HepG2 (cell line): ENCODE measurements around the gene ELMOD3. TPM values are rescaled to one million over a fixed set of nuclear protein-coding genes. Genes with fewer than 3 reads are reported as not detected.

Experiments used
- ATAC-seq: fragments of 200-7000 bp; cut with Tn5 transposase; 3 replicates; pipeline ENCODE4 v1.9.1; 2020; ENCODE audit warnings: mild to moderate bottlenecking, moderate library complexity
- BruUV-seq: library from RNA; stranded (reverse); fragments of 400-500 nt; replicated peaks from 2 replicates; lab custom pipeline; 2021; lab: Mats Ljungman, UMichigan
- CTCF ChIA-PET: fragments of 300-600 bp; formaldehyde crosslinking; extraction: SDS; loops from one replicate; lab custom pipeline; 2021; ENCODE audit warnings: low total read pairs, inconsistent platforms, low intra/inter-chr PET ratio; lab: Yijun Ruan, JAX
- POLR2A ChIA-PET: fragments of 350-600 bp; sonication (Branson Sonifier 250); formaldehyde crosslinking; loops from one replicate; lab custom pipeline; 2020; ENCODE audit warnings: antibody characterized with exemption, inconsistent platforms; lab: Yijun Ruan, JAX
- DNase-seq: peaks from one replicate; pipeline ENCODE4 v3.0.0-alpha.2; 2015; ENCODE audit warnings: low spot score
- FAIRE-seq: peaks from 3 replicates; lab custom pipeline; 2011; peaks lifted over from hg19 to GRCh38; lab: Jason Lieb, UNC
- H2AFZ ChIP-seq: one replicate; pipeline ENCODE4 v1.6.1; 2011; ENCODE audit warnings: low read length, inconsistent platforms
- H3K27ac ChIP-seq: fragments of 300-600 bp; 3 replicates; pipeline ENCODE4 v1.8.0; 2011; ENCODE audit warnings: mixed run types, mild to moderate bottlenecking, mixed read lengths, low read length, inconsistent platforms; ENCODE audit not compliant: insufficient read depth; ENCODE audit errors: extremely low read length
- H3K27me3 ChIP-seq, 2 experiments: fragments of 200-600 bp in 1 of 2; 2 replicates in 1 of 2; 3 replicates in 1 of 2; pipeline versions ENCODE4 v1.6.0 to v1.8.0; 2011; ENCODE audit warnings: low read length in 2 of 2, mild to moderate bottlenecking in 2 of 2, moderate library complexity in 2 of 2, inconsistent platforms in 1 of 2; ENCODE audit not compliant: insufficient read depth in 2 of 2, control insufficient read depth in 1 of 2
- H3K36me3 ChIP-seq, 2 experiments: fragments of 200-600 bp in 1 of 2; replicated peaks in 1 of 2; 2 replicates in 1 of 2; 3 replicates in 1 of 2; pipeline versions ENCODE4 v1.5.1 to v1.8.0; 2011; ENCODE audit warnings: low read length in 2 of 2, inconsistent platforms in 1 of 2; ENCODE audit not compliant: insufficient read depth in 2 of 2, control insufficient read depth in 1 of 2
- H3K4me1 ChIP-seq: 2 replicates; pipeline ENCODE4 v1.5.1; 2012; ENCODE audit warnings: low read length, inconsistent platforms; ENCODE audit not compliant: insufficient read depth
- H3K4me2 ChIP-seq: 2 replicates; pipeline ENCODE4 v1.6.0; 2011; ENCODE audit warnings: low read depth, low read length, inconsistent platforms
- H3K4me3 ChIP-seq, 3 experiments: fragments of 200-600 bp in 1 of 3; sonication (generic), shearing (Covaris generic) in 1 of 3; replicated peaks in 1 of 3; 2 replicates each; pipeline ENCODE4 v1.5.1; 2011 to 2016; ENCODE audit warnings: low read length in 3 of 3, inconsistent platforms in 2 of 3, low read depth in 2 of 3, mild to moderate bottlenecking in 2 of 3, control low read depth in 1 of 3, mixed read lengths in 1 of 3; ENCODE audit not compliant: insufficient read depth in 1 of 3
- H3K79me2 ChIP-seq: one replicate; pipeline ENCODE4 v1.6.1; 2011; ENCODE audit warnings: low read length, inconsistent platforms; ENCODE audit not compliant: insufficient read depth
- H3K9ac ChIP-seq: 2 replicates; pipeline ENCODE4 v1.6.0; 2011; ENCODE audit warnings: mild to moderate bottlenecking, low read depth, low read length, inconsistent platforms; ENCODE audit not compliant: insufficient read depth
- H3K9me3 ChIP-seq: 2 replicates; pipeline ENCODE4 v1.5.1; 2012; ENCODE audit warnings: mild to moderate bottlenecking, low read length
- H4K20me1 ChIP-seq: 2 replicates; pipeline ENCODE4 v1.6.0; 2011; ENCODE audit warnings: inconsistent platforms, mild to moderate bottlenecking, low read length, moderate library complexity; ENCODE audit not compliant: insufficient read depth
- IRX3 ChIP-seq: sonication (generic); formaldehyde crosslinking; IDR thresholded peaks from 2 replicates; pipeline ENCODE4 v1.8.1; 2023; ENCODE audit warnings: mild to moderate bottlenecking, low read depth, missing genetic modification reagents, borderline replicate concordance
- KDM2A ChIP-seq: sonication (generic); formaldehyde crosslinking; IDR thresholded peaks from 2 replicates; pipeline ENCODE4 v1.4.0; 2020; ENCODE audit warnings: low read depth, missing genetic modification reagents, borderline replicate concordance
- PTBP1 ChIP-seq: fragments of 200-400 bp; formaldehyde crosslinking; IDR thresholded peaks from 2 replicates; pipeline ENCODE4 v1.6.1; 2018; ENCODE audit warnings: low read length, low read depth; ENCODE audit not compliant: poor library complexity, severe bottlenecking
- RCOR2 ChIP-seq: IDR thresholded peaks from 2 replicates; pipeline ENCODE4 v1.6.1; 2016; ENCODE audit warnings: missing biosample characterization, missing genetic modification reagents
- RFX1 ChIP-seq: fragments of 450-650 bp; IDR thresholded peaks from 2 replicates; pipeline ENCODE4 v1.6.1; 2017
- SOX13 ChIP-seq, 3 experiments: fragments of 450-650 bp in 1 of 3; sonication (generic) in 1 of 3; formaldehyde crosslinking in 1 of 3; IDR thresholded peaks in 2 of 3; conservative IDR thresholded peaks in 1 of 3; 2 replicates each; pipeline versions ENCODE4 v1.5.0 to v1.6.1; 2016 to 2020; ENCODE audit warnings: antibody characterized with exemption in 1 of 3, mild to moderate bottlenecking in 1 of 3, missing compliant biosample characterization in 1 of 3, missing genetic modification reagents in 1 of 3, moderate library complexity in 1 of 3
- SP5 ChIP-seq: IDR thresholded peaks from 2 replicates; pipeline ENCODE4 v1.6.1; 2016; ENCODE audit warnings: low read depth, borderline replicate concordance
- STAT5B ChIP-seq: sonication (generic); formaldehyde crosslinking; IDR thresholded peaks from 2 replicates; pipeline ENCODE4 v1.4.0; 2020; ENCODE audit warnings: missing genetic modification reagents
- ZFX ChIP-seq: sonication (generic); formaldehyde crosslinking; IDR thresholded peaks from 2 replicates; pipeline ENCODE4 v1.4.0; 2020; ENCODE audit warnings: mild to moderate bottlenecking, low read depth, missing genetic modification reagents, moderate library complexity
- ZNF720 ChIP-seq: sonication (generic); formaldehyde crosslinking; IDR thresholded peaks from 2 replicates; pipeline ENCODE4 v1.4.0; 2020; ENCODE audit warnings: missing genetic modification reagents
- WGBS: methylation state at CpG from one replicate; pipeline ENCODE4 v1.1.6; 2017; ENCODE audit warnings: low lambda C conversion rate; 5-methylcytosine and 5-hydroxymethylcytosine counted together
- in situ Hi-C: cut with HindIII; loops from 2 replicates; pipeline ENCODE4 v1.10.0; 2017; ENCODE audit warnings: low pct_unique_long_range_greater_than_20kb; ENCODE audit not compliant: extremely low pct_ligation_motif_present
- intact Hi-C: fragments of 100-400 bp; cut with micrococcal nuclease; formaldehyde crosslinking; loops from one replicate; pipeline ENCODE4 v1.10.0; 2022; ENCODE audit not compliant: unreplicated experiment
- polyA plus RNA-seq, 8 experiments: library from polyadenylated mRNA; depleted of rRNA in 3 of 8; stranded (reverse) in 7 of 8; unstranded in 1 of 8; fragments of >200 nt; fragmentation: Illumina TruSeq in 4 of 8; extraction: Trizol in 4 of 8; gene quantifications; 2 replicates each; pipeline versions ENCODE4 v1.2.1 to v1.2.3, GENCODE V29; 2011 to 2016; ENCODE audit warnings: low read depth in 4 of 8, missing spikeins in 1 of 8, mixed read lengths in 1 of 8; ENCODE audit not compliant: insufficient read depth in 1 of 8
- total RNA-seq, 5 experiments: library from RNA; depleted of rRNA; stranded (reverse); fragments of >200 nt; fragmentation: Illumina TruSeq; extraction: Trizol; gene quantifications; 2 replicates each; pipeline ENCODE4 v1.2.3, GENCODE V29; 2016; ENCODE audit warnings: low read depth in 1 of 5
- TF ChIP-seq, protein P1 (sequence below): sonication (generic); formaldehyde crosslinking; IDR thresholded peaks from 2 replicates; pipeline ENCODE4 v1.5.0; 2020; ENCODE audit warnings: missing genetic modification reagents, mild to moderate bottlenecking, borderline replicate concordance
- TF ChIP-seq, protein P2 (sequence below): sonication (generic); formaldehyde crosslinking; IDR thresholded peaks from 2 replicates; pipeline ENCODE4 v1.5.1; 2020; ENCODE audit warnings: missing genetic modification reagents, mild to moderate bottlenecking, borderline replicate concordance
- TF ChIP-seq, protein P3 (sequence below): sonication (generic); formaldehyde crosslinking; IDR thresholded peaks from 2 replicates; pipeline ENCODE4 v1.4.0; 2020; ENCODE audit warnings: mild to moderate bottlenecking, missing genetic modification reagents

The ELMOD3 gene
- total and polyA plus RNA-seq, 2 of the 13 experiments (the other 11 are each of a cell fraction or from before 2014, with no cell fraction given), result 13.3 to 19.5 TPM

DNA sequence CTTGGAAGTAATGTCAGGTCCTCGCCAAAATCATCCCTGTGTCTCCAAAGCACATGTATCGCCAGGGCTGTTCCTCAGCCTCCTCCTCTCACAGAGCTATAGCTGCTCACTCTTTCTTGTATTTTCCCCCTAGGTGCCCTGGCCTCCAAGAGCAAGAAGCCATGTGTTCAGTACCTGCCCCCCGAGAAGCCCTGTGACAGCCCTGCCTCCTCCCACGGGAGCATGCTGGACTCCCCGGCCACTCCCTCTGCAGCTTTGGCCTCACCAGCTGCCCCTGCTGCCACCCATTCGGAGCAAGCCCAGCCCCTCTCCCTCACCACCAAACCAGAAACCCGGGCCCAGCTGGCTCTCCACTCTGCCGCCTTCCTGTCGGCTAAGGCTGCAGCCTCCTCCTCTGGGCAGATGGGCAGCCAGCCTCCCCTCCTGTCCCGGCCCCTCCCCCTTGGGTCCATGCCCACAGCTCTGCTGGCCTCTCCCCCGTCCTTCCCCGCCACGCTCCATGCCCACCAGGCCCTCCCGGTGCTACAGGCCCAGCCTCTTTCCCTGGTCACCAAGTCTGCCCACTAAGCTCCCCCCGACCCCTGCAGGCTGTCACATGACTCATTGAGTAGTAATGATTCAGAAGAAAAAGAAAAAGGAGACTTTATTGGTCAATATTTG lies 45.5 kb upstream of the ELMOD3 start (continued):
- TF ChIP-seq PTBP1, result peak; percentile 75
- TF ChIP-seq, protein P1, sequence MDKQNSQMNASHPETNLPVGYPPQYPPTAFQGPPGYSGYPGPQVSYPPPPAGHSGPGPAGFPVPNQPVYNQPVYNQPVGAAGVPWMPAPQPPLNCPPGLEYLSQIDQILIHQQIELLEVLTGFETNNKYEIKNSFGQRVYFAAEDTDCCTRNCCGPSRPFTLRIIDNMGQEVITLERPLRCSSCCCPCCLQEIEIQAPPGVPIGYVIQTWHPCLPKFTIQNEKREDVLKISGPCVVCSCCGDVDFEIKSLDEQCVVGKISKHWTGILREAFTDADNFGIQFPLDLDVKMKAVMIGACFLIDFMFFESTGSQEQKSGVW (CRISPR knock-in tag), result no peak
- TF ChIP-seq, protein P2, sequence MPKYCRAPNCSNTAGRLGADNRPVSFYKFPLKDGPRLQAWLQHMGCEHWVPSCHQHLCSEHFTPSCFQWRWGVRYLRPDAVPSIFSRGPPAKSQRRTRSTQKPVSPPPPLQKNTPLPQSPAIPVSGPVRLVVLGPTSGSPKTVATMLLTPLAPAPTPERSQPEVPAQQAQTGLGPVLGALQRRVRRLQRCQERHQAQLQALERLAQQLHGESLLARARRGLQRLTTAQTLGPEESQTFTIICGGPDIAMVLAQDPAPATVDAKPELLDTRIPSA (CRISPR knock-in tag), result no peak
- TF ChIP-seq SOX13 (IDR thresholded peaks at IDR 0.05), result no peak
- TF ChIP-seq SOX13 (CRISPR knock-in tag; conservative IDR thresholded peaks at IDR 0.05 in 1 of 2, IDR thresholded peaks at IDR 0.05 in 1 of 2), result 0 out of 4 replicates have a peak, but pooled peaks of 1 of the 2 experiments have one; percentile 12
- no peak for TF ChIP-seq ZNF720 (CRISPR knock-in tag)
- TF ChIP-seq RFX1, result no peak
- 0 out of 2 replicates have a peak, but pooled peaks have one; percentile 24 for TF ChIP-seq SP5 (CRISPR knock-in tag)

DNA sequence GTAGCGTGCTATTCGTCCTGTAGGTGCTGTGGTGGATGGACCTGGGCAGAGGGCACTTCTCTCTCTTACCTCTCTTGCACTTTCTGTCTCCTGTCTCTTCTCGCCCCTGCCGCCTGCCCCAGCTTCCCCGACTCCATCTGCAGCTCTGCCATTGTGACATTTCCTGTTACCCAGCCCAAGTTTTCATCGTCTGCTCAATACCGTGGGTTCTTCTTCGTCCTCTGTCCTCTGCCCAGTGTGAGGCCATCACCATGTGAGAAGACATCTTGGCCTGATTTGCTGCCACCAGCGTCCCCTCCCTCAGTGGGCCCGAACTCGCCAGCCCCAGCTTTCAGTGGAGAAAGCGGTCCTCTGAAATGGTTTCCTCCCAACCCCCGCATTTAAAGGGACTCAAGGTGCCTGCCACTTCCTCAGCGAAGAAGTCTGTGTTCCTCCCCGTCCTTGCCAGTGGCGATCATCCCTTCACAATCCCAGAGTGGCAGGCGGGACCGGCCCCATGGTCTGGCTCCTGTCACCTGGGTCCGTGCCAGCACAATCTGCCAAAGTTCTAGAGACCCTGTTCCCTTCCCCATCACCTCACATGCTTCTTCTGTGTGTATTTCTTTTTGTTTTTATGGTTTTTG lies 44.8 kb upstream of the ELMOD3 start:
- DNase-seq, result no peak
- Histone ChIP-seq H4K20me1 (no peaks in the 10 kb centered on the region), H3K4me3 (no peak overlapping the region), H3K9ac (no peak overlapping the region), H3K4me1 (peaks cover 82% of the 10 kb centered on the region), H3K36me3 (peaks cover 0 to 7% of the 10 kb centered on the region in 2 experiments; a peak in 2 of 5 replicates), H3K27ac (peak overlapping the region; percentile 8), H3K27me3 (no peaks in the 10 kb centered on the region), H3K9me3 (no peaks in the 10 kb centered on the region), H3K4me2 (peak overlapping the region; percentile 94), H3K79me2 (no peaks in the 10 kb centered on the region), H2AFZ (no peak overlapping the region)
- no TSS peak for BruUV-seq
- FAIRE-seq, result no peak
- peak; percentile 11 for ATAC-seq
- in situ Hi-C loops, result no loop called here
- intact Hi-C loops, result loop anchor here (2.0 to 10.0 kb wide), 2 partner anchors 15 to 385 kb away; no protein-coding TSS in a partner anchor
- WGBS, result 83% methylated on average over 19 of the region's 19 CpGs
- CTCF ChIA-PET, result no interaction called here
- POLR2A ChIA-PET, result interaction anchor here (1.4 to 3.0 kb wide), 4 partner anchors 9 to 44 kb away, joined by 13 to 28 read pairs (median 20); partner anchors contain the start of genes ELMOD3, RETSAT and TGOLN2
- TF ChIP-seq IRX3 (CRISPR knock-in tag) (no peak), ZFX (no peak), STAT5B (CRISPR knock-in tag) (no peak), RCOR2 (CRISPR knock-in tag) (no peak), KDM2A (CRISPR knock-in tag) (peak; percentile 46; the same call in 1 of the 2 replicates)
- TF ChIP-seq, protein P3, sequence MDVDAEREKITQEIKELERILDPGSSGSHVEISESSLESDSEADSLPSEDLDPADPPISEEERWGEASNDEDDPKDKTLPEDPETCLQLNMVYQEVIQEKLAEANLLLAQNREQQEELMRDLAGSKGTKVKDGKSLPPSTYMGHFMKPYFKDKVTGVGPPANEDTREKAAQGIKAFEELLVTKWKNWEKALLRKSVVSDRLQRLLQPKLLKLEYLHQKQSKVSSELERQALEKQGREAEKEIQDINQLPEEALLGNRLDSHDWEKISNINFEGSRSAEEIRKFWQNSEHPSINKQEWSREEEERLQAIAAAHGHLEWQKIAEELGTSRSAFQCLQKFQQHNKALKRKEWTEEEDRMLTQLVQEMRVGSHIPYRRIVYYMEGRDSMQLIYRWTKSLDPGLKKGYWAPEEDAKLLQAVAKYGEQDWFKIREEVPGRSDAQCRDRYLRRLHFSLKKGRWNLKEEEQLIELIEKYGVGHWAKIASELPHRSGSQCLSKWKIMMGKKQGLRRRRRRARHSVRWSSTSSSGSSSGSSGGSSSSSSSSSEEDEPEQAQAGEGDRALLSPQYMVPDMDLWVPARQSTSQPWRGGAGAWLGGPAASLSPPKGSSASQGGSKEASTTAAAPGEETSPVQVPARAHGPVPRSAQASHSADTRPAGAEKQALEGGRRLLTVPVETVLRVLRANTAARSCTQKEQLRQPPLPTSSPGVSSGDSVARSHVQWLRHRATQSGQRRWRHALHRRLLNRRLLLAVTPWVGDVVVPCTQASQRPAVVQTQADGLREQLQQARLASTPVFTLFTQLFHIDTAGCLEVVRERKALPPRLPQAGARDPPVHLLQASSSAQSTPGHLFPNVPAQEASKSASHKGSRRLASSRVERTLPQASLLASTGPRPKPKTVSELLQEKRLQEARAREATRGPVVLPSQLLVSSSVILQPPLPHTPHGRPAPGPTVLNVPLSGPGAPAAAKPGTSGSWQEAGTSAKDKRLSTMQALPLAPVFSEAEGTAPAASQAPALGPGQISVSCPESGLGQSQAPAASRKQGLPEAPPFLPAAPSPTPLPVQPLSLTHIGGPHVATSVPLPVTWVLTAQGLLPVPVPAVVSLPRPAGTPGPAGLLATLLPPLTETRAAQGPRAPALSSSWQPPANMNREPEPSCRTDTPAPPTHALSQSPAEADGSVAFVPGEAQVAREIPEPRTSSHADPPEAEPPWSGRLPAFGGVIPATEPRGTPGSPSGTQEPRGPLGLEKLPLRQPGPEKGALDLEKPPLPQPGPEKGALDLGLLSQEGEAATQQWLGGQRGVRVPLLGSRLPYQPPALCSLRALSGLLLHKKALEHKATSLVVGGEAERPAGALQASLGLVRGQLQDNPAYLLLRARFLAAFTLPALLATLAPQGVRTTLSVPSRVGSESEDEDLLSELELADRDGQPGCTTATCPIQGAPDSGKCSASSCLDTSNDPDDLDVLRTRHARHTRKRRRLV (CRISPR knock-in tag), result no peak
